NT2/D1 (cell line): ENCODE data around the gene ARHGAP25.

Experiments used
- DNase-seq: peaks from one replicate; pipeline ENCODE4 v3.0.0-alpha.2; 2011; ENCODE audit warnings: low read depth, low spot score
- H3K27me3 ChIP-seq: 2 replicates; pipeline ENCODE4 v1.6.0; 2011; ENCODE audit warnings: mild to moderate bottlenecking; ENCODE audit not compliant: insufficient read length, insufficient read depth
- H3K36me3 ChIP-seq: 2 replicates; pipeline ENCODE4 v1.6.1; 2011; ENCODE audit warnings: mild to moderate bottlenecking, low read length, mixed read lengths; ENCODE audit not compliant: insufficient read depth, insufficient read length
- H3K4me1 ChIP-seq: 2 replicates; pipeline ENCODE4 v1.5.1; 2011; ENCODE audit not compliant: insufficient read depth, insufficient read length
- H3K4me3 ChIP-seq: 2 replicates; pipeline ENCODE4 v1.5.1; 2011; ENCODE audit warnings: low read depth; ENCODE audit not compliant: insufficient read length
- H3K9ac ChIP-seq: 2 replicates; pipeline ENCODE4 v1.6.0; 2011; ENCODE audit warnings: low read depth; ENCODE audit not compliant: insufficient read length
- H3K9me3 ChIP-seq: 2 replicates; pipeline ENCODE4 v1.5.1; 2011; ENCODE audit warnings: mild to moderate bottlenecking, low read length; ENCODE audit not compliant: insufficient read depth
- SUZ12 ChIP-seq: IDR thresholded peaks from 2 replicates; pipeline ENCODE4 v1.6.1; 2011; ENCODE audit not compliant: insufficient read length, insufficient read depth; ENCODE audit errors: extremely low read depth
- YY1 ChIP-seq: IDR thresholded peaks from 2 replicates; pipeline ENCODE4 v1.6.1; 2011; ENCODE audit not compliant: insufficient read length, insufficient read depth
- ZNF274 ChIP-seq: IDR thresholded peaks from 2 replicates; pipeline ENCODE4 v1.6.1; 2011; ENCODE audit warnings: mild to moderate bottlenecking, low read depth, low read length

ARHGAP25 gene

GRCh38 chr2:68849579-68850030, 115.0 kb downstream of the ARHGAP25 start:
- Histone ChIP-seq H3K9me3 (no peaks in the 10 kb centered on the region), H3K27me3 (no peaks in the 10 kb centered on the region), H3K9ac (no peak overlapping the region), H3K4me1 (no peaks in the 10 kb centered on the region), H3K4me3 (no peak overlapping the region), H3K36me3 (no peaks in the 10 kb centered on the region)
- TF ChIP-seq ZNF274 (no peak), SUZ12 (no peak), YY1 (no peak)
- no peak for DNase-seq

- no peak for TF ChIP-seq ZNF274
- no peak for TF ChIP-seq SUZ12
- no peak for TF ChIP-seq YY1
- Histone ChIP-seq H3K27me3 (no peaks in the 10 kb centered on the region), H3K9me3 (no peaks in the 10 kb centered on the region), H3K4me3 (no peak overlapping the region), H3K36me3 (no peaks in the 10 kb centered on the region), H3K4me1 (no peaks in the 10 kb centered on the region), H3K9ac (no peak overlapping the region)
- no peak for DNase-seq
These were observed 115.9 kb downstream of the ARHGAP25 start for GRCh38 chr2:68850524-68850923.

- no peak for DNase-seq
- TF ChIP-seq YY1 (no peak), ZNF274 (no peak)
- no peaks in the 10 kb centered on the region for H3K9me3 ChIP-seq
- no peaks in the 10 kb centered on the region for H3K27me3 ChIP-seq
- H3K4me1 ChIP-seq: no peaks in the 10 kb centered on the region
- H3K9ac ChIP-seq: no peak overlapping the region
- H3K4me3 ChIP-seq: no peak overlapping the region
- no peaks in the 10 kb centered on the region for H3K36me3 ChIP-seq
These were observed 118.4 kb downstream of the ARHGAP25 start for GRCh38 chr2:68853035-68853434.

- no peak for TF ChIP-seq SUZ12
- no peak for TF ChIP-seq YY1
- TF ChIP-seq ZNF274: no peak
- H3K27me3 ChIP-seq: no peaks in the 10 kb centered on the region
These were observed 119.3 kb downstream of the ARHGAP25 start for GRCh38 chr2:68853915-68854314.

GRCh38 chr2:68854476-68854875, 119.9 kb downstream of the ARHGAP25 start:
- TF ChIP-seq YY1 (no peak), ZNF274 (no peak), SUZ12 (no peak)
- no peak for DNase-seq
- Histone ChIP-seq H3K4me1 (no peaks in the 10 kb centered on the region), H3K4me3 (no peak overlapping the region), H3K9me3 (no peaks in the 10 kb centered on the region), H3K36me3 (no peaks in the 10 kb centered on the region), H3K9ac (no peak overlapping the region), H3K27me3 (no peaks in the 10 kb centered on the region)

More at GRCh38 chr2:68853915-68854314, 119.3 kb downstream of the ARHGAP25 start:
- H3K4me1 ChIP-seq: no peaks in the 10 kb centered on the region
- H3K4me3 ChIP-seq: no peak overlapping the region
- no peak overlapping the region for H3K9ac ChIP-seq
- DNase-seq: no peak
- H3K36me3 ChIP-seq: no peaks in the 10 kb centered on the region
- no peaks in the 10 kb centered on the region for H3K9me3 ChIP-seq

GRCh38 chr2:68855550-68855949, 120.9 kb downstream of the ARHGAP25 start:
- Histone ChIP-seq H3K36me3 (no peaks in the 10 kb centered on the region), H3K9ac (no peak overlapping the region), H3K4me3 (no peak overlapping the region), H3K9me3 (no peaks in the 10 kb centered on the region), H3K27me3 (no peaks in the 10 kb centered on the region), H3K4me1 (no peaks in the 10 kb centered on the region)
- DNase-seq: no peak
- TF ChIP-seq SUZ12 (no peak), YY1 (no peak), ZNF274 (no peak)

- TF ChIP-seq YY1 (no peak), ZNF274 (no peak), SUZ12 (no peak)
- no peak overlapping the region for H3K4me3 ChIP-seq
- no peaks in the 10 kb centered on the region for H3K36me3 ChIP-seq
- no peaks in the 10 kb centered on the region for H3K27me3 ChIP-seq
- H3K9me3 ChIP-seq: no peaks in the 10 kb centered on the region
- H3K4me1 ChIP-seq: no peaks in the 10 kb centered on the region
- DNase-seq: no peak
- no peak overlapping the region for H3K9ac ChIP-seq
These were observed 122.7 kb downstream of the ARHGAP25 start for GRCh38 chr2:68857202-68857845.
